ENCODE data around the gene SERPINB6. TPM values are rescaled to one million over a fixed set of nuclear protein-coding genes. Genes with fewer than 3 reads are reported as not detected.
"Not testable (repeated sequence)": the region's sequence is repeated elsewhere in the genome, so short reads cannot be mapped to it uniquely, and the experiment has no call there.

SERPINB6 gene
- total and polyA plus RNA-seq, 2 experiments from 2014 or later: 95.7 to 149 TPM

GRCh38 chr6:2976060-2976459 lies 4.7 kb upstream of the SERPINB6 start:
- in situ Hi-C loops (cut with MboI): no loop called here
- H3K4me2 ChIP-seq (ENCODE audit: unreplicated experiment): peak overlapping the region; percentile 49
- no peak for TF ChIP-seq EZH2phosphoT487 (IDR thresholded peaks at IDR 0.05; ENCODE audit: insufficient read depth, low read depth)
- TF ChIP-seq EZH2 (IDR thresholded peaks at IDR 0.05; ENCODE audit: insufficient read depth, poor library complexity, severe bottlenecking): no peak
- H3K36me3 ChIP-seq (ENCODE audit: low read depth): no peaks in the 10 kb centered on the region
- H2AFZ ChIP-seq: peak overlapping the region; percentile 60
- H3K79me2 ChIP-seq (ENCODE audit: insufficient read depth): peaks cover 8% of the 10 kb centered on the region; the same call in 1 of the 2 replicates
- no peaks in the 10 kb centered on the region for H3K9me3 ChIP-seq (ENCODE audit: low read depth)
- peaks cover 49% of the 10 kb centered on the region for H3K4me1 ChIP-seq (ENCODE audit: insufficient read depth)
- peak overlapping the region; percentile 88 for H3K27ac ChIP-seq
- 87 to 91% methylated on average over 5 of the region's 5 CpGs for WGBS, 2 experiments (ENCODE audit: low coverage in 1 of 2, low lambda C conversion rate in 2 of 2, missing lambda C conversion rate in 2 of 2)
- H3K27me3 ChIP-seq (replicated peaks; ENCODE audit: insufficient read depth): no peaks in the 10 kb centered on the region
- no peaks in the 10 kb centered on the region for H3K9me2 ChIP-seq (ENCODE audit: insufficient read depth)
- peaks cover 37% of the 10 kb centered on the region for H3F3A ChIP-seq (ENCODE audit: insufficient read depth)
- H3K9ac ChIP-seq: peak overlapping the region; percentile 60
- peak; percentile 22 for DNase-seq
- H4K20me1 ChIP-seq (ENCODE audit: insufficient read depth): no peaks in the 10 kb centered on the region
- H3K4me3 ChIP-seq: peak overlapping the region; percentile 45

GRCh38 chr6:2973676-2974075 lies 2.3 kb upstream of the SERPINB6 start:
- in situ Hi-C loops (cut with MboI): no loop called here

GRCh38 chr6:2973180-2973579 lies 1.8 kb upstream of the SERPINB6 start:
- H3K4me3 ChIP-seq; H3K4me2 ChIP-seq (ENCODE audit: unreplicated experiment); DNase-seq; H3K27ac ChIP-seq; H3K36me3 ChIP-seq (ENCODE audit: low read depth); H4K20me1 ChIP-seq (ENCODE audit: insufficient read depth); H3K9me3 ChIP-seq (ENCODE audit: low read depth); H3K27me3 ChIP-seq (replicated peaks; ENCODE audit: insufficient read depth); H2AFZ ChIP-seq; in situ Hi-C loops (cut with MboI); H3K9ac ChIP-seq; H3K9me2 ChIP-seq (ENCODE audit: insufficient read depth): not testable (repeated sequence)
- 93 to 99% methylated on average over 6 of the region's 6 CpGs for WGBS, 2 experiments (ENCODE audit: low coverage in 1 of 2, low lambda C conversion rate in 2 of 2, missing lambda C conversion rate in 2 of 2)
- Histone ChIP-seq H3K4me1 (ENCODE audit: insufficient read depth) (peaks cover 50% of the 10 kb centered on the region), H3F3A (ENCODE audit: insufficient read depth) (peaks cover 42% of the 10 kb centered on the region), H3K79me2 (ENCODE audit: insufficient read depth) (peaks cover 35% of the 10 kb centered on the region)

More at GRCh38 chr6:2973676-2974075, 2.3 kb upstream of the SERPINB6 start:
- Histone ChIP-seq H3K9ac (no peak overlapping the region), H3K4me3 (no peak overlapping the region; the same call in 1 of the 2 replicates), H3K27ac (no peak overlapping the region), H3K9me3 (ENCODE audit: low read depth) (no peaks in the 10 kb centered on the region), H3K27me3 (replicated peaks; ENCODE audit: insufficient read depth) (no peaks in the 10 kb centered on the region), H3K79me2 (ENCODE audit: insufficient read depth) (peaks cover 30% of the 10 kb centered on the region), H3F3A (ENCODE audit: insufficient read depth) (peaks cover 41% of the 10 kb centered on the region), H3K36me3 (ENCODE audit: low read depth) (no peaks in the 10 kb centered on the region), H3K9me2 (ENCODE audit: insufficient read depth) (no peaks in the 10 kb centered on the region), H3K4me1 (ENCODE audit: insufficient read depth) (peaks cover 55% of the 10 kb centered on the region), H2AFZ (no peak overlapping the region), H4K20me1 (ENCODE audit: insufficient read depth) (no peaks in the 10 kb centered on the region), H3K4me2 (ENCODE audit: unreplicated experiment) (peak overlapping the region; percentile 33)
- DNase-seq: peak; percentile 52
- TF ChIP-seq EZH2 (IDR thresholded peaks at IDR 0.05; ENCODE audit: insufficient read depth, poor library complexity, severe bottlenecking) (no peak), EZH2phosphoT487 (IDR thresholded peaks at IDR 0.05; ENCODE audit: insufficient read depth, low read depth) (no peak)
- 10 to 14% methylated on average over 5 of the region's 5 CpGs for WGBS, 2 experiments (ENCODE audit: low coverage in 1 of 2, low lambda C conversion rate in 2 of 2, missing lambda C conversion rate in 2 of 2)

- H3K27ac ChIP-seq; H3K4me3 ChIP-seq; H3K9ac ChIP-seq; H3K9me3 ChIP-seq (ENCODE audit: low read depth); H3K9me2 ChIP-seq (ENCODE audit: insufficient read depth); H2AFZ ChIP-seq; H3K36me3 ChIP-seq (ENCODE audit: low read depth); H4K20me1 ChIP-seq (ENCODE audit: insufficient read depth); H3K4me2 ChIP-seq (ENCODE audit: unreplicated experiment); DNase-seq; H3K27me3 ChIP-seq (replicated peaks; ENCODE audit: insufficient read depth); in situ Hi-C loops (cut with MboI): not testable (repeated sequence)
- Histone ChIP-seq H3K4me1 (ENCODE audit: insufficient read depth) (peaks cover 45% of the 10 kb centered on the region), H3K79me2 (ENCODE audit: insufficient read depth) (peaks cover 40% of the 10 kb centered on the region), H3F3A (ENCODE audit: insufficient read depth) (peaks cover 38% of the 10 kb centered on the region)
- WGBS, 2 experiments (ENCODE audit: low coverage in 1 of 2, low lambda C conversion rate in 2 of 2, missing lambda C conversion rate in 2 of 2): 97 to 100% methylated on average over 5 of the region's 5 CpGs
Observed at GRCh38 chr6:2972685-2973084, 1.3 kb upstream of the SERPINB6 start.

GRCh38 chr6:2972219-2972487 lies 786 bp upstream of the SERPINB6 start:
- peak overlapping the region; percentile 96 for H3K4me2 ChIP-seq (ENCODE audit: unreplicated experiment)
- H3K36me3 ChIP-seq (ENCODE audit: low read depth); H3K9me3 ChIP-seq (ENCODE audit: low read depth); in situ Hi-C loops (cut with MboI); H3K9me2 ChIP-seq (ENCODE audit: insufficient read depth); H4K20me1 ChIP-seq (ENCODE audit: insufficient read depth); DNase-seq; H3K27me3 ChIP-seq (replicated peaks; ENCODE audit: insufficient read depth): not testable (repeated sequence)
- H3K9ac ChIP-seq: peak overlapping the region; percentile 88
- peaks cover 45% of the 10 kb centered on the region for H3K79me2 ChIP-seq (ENCODE audit: insufficient read depth)
- peaks cover 39% of the 10 kb centered on the region for H3K4me1 ChIP-seq (ENCODE audit: insufficient read depth)
- WGBS, 2 experiments (ENCODE audit: low coverage in 1 of 2, low lambda C conversion rate in 2 of 2, missing lambda C conversion rate in 2 of 2): 54% methylated on average over 1 of the region's 1 CpG; no CpG with 5 or more reads in 1 of the 2 experiments
- peak overlapping the region; percentile 74 for H3K4me3 ChIP-seq
- peaks cover 33% of the 10 kb centered on the region for H3F3A ChIP-seq (ENCODE audit: insufficient read depth)
- H2AFZ ChIP-seq: peak overlapping the region; percentile 92
- H3K27ac ChIP-seq: peak overlapping the region; percentile 85

Measured in GM23248 (cell line).